SU-DHL-6 (cell line): ENCODE data around the gene LCE1C.

ENCODE experiments used
- H2AFZ ChIP-seq: fragments of 200-600 bp; sonication (generic); 2 replicates; pipeline ENCODE4 v1.6.1; 2014; ENCODE audit warnings: low read depth, mild to moderate bottlenecking, moderate library complexity, mixed read lengths, antibody characterized with exemption, low read length; ENCODE audit not compliant: severe bottlenecking
- H3F3A ChIP-seq: fragments of 200-600 bp; shearing (Covaris generic); 2 replicates; pipeline ENCODE4 v1.6.0; 2016; ENCODE audit warnings: antibody characterized with exemption, mild to moderate bottlenecking; ENCODE audit not compliant: insufficient read depth
- H3K27ac ChIP-seq: fragments of 200-600 bp; sonication (generic); 2 replicates; pipeline ENCODE4 v1.5.1; 2016; ENCODE audit warnings: low read depth, mild to moderate bottlenecking, low read length, moderate library complexity, mixed read lengths
- H3K27me3 ChIP-seq: fragments of 200-600 bp; sonication (generic), shearing (Covaris generic); 2 replicates; pipeline ENCODE4 v1.6.0; 2014; ENCODE audit warnings: mild to moderate bottlenecking, low read length
- H3K36me3 ChIP-seq: fragments of 200-600 bp; sonication (generic); 2 replicates; pipeline ENCODE4 v1.6.1; 2014; ENCODE audit warnings: mild to moderate bottlenecking, low read length, mixed read lengths
- H3K4me2 ChIP-seq: fragments of 300-600, 200-600 bp; shearing (Covaris generic), sonication (generic); 2 replicates; pipeline ENCODE4 v1.6.0; 2014; ENCODE audit warnings: low read length, low read depth, mild to moderate bottlenecking; ENCODE audit not compliant: poor library complexity, severe bottlenecking
- H3K4me3 ChIP-seq: fragments of 200-600 bp; sonication (generic); 2 replicates; pipeline ENCODE4 v1.5.1; 2014; ENCODE audit warnings: antibody characterized with exemption, low read length, mild to moderate bottlenecking, mixed read lengths; ENCODE audit not compliant: insufficient read depth, poor library complexity, severe bottlenecking
- H3K79me2 ChIP-seq: fragments of 200-600 bp; sonication (generic); 2 replicates; pipeline ENCODE4 v1.6.1; 2014; ENCODE audit warnings: mild to moderate bottlenecking, low read length, moderate library complexity; ENCODE audit not compliant: insufficient read depth
- H3K9ac ChIP-seq: fragments of 200-600 bp; sonication (generic); 2 replicates; pipeline ENCODE4 v1.7.0; 2014; ENCODE audit warnings: mild to moderate bottlenecking, low read length
- H3K9me2 ChIP-seq: fragments of 200-600 bp; sonication (generic); replicated peaks from 2 replicates; pipeline ENCODE4 v1.6.1; 2014; ENCODE audit warnings: low read length; ENCODE audit not compliant: insufficient read depth
- H3K9me3 ChIP-seq: fragments of 200-600 bp; sonication (generic); 2 replicates; pipeline ENCODE4 v1.6.1; 2014; ENCODE audit warnings: low read length, mixed read lengths; ENCODE audit not compliant: insufficient read depth
- H4K20me1 ChIP-seq: fragments of 200-600 bp; sonication (generic); 2 replicates; pipeline ENCODE4 v1.6.1; 2014; ENCODE audit warnings: low read depth, mild to moderate bottlenecking, antibody characterized with exemption, low read length, moderate library complexity, mixed read lengths
- CTCF ChIP-seq: fragments of 200-600 bp; sonication (generic); IDR thresholded peaks from one replicate; pipeline ENCODE4 v1.5.1; 2017; ENCODE audit warnings: antibody characterized with exemption, mild to moderate bottlenecking, low read length, moderate library complexity; ENCODE audit not compliant: insufficient read depth, poor library complexity, severe bottlenecking
- EZH2phosphoT487 ChIP-seq: fragments of 200-600 bp; sonication (generic), shearing (Covaris generic); conservative IDR thresholded peaks from 2 replicates; pipeline ENCODE4 v1.6.1; 2018; ENCODE audit warnings: mild to moderate bottlenecking, antibody characterized with exemption, low read length, moderate library complexity, mixed read lengths

The LCE1C gene

GRCh38 chr1:152770411-152770810, 36.0 kb downstream of the LCE1C start:
- Histone ChIP-seq H3K4me3 (no peak overlapping the region), H4K20me1 (no peaks in the 10 kb centered on the region), H3F3A (no peaks in the 10 kb centered on the region), H3K9me3 (no peaks in the 10 kb centered on the region), H3K4me2 (no peak overlapping the region), H3K9ac (no peak overlapping the region), H3K27me3 (no peaks in the 10 kb centered on the region), H2AFZ (no peak overlapping the region), H3K36me3 (no peaks in the 10 kb centered on the region), H3K27ac (no peak overlapping the region), H3K9me2 (no peaks in the 10 kb centered on the region), H3K79me2 (no peaks in the 10 kb centered on the region)
- TF ChIP-seq EZH2phosphoT487 (no peak), CTCF (no peak)

GRCh38 chr1:152768847-152769533, 37.5 kb downstream of the LCE1C start:
- TF ChIP-seq EZH2phosphoT487 (no peak), CTCF (no peak)
- no peaks in the 10 kb centered on the region for H3K27me3 ChIP-seq
- no peak overlapping the region for H3K27ac ChIP-seq
- no peaks in the 10 kb centered on the region for H3F3A ChIP-seq
- H3K9me3 ChIP-seq = no peaks in the 10 kb centered on the region
- no peaks in the 10 kb centered on the region for H3K79me2 ChIP-seq
- no peaks in the 10 kb centered on the region for H3K9me2 ChIP-seq
- H3K4me3 ChIP-seq = no peak overlapping the region
- no peaks in the 10 kb centered on the region for H3K36me3 ChIP-seq
- H3K9ac ChIP-seq = no peak overlapping the region
- H3K4me2 ChIP-seq = no peak overlapping the region
- H2AFZ ChIP-seq = no peak overlapping the region
- no peaks in the 10 kb centered on the region for H4K20me1 ChIP-seq

GRCh38 chr1:152761609-152762213, 44.7 kb downstream of the LCE1C start:
- Histone ChIP-seq H3K79me2 (no peaks in the 10 kb centered on the region), H3K27ac (no peak overlapping the region), H3F3A (no peaks in the 10 kb centered on the region), H3K9me2 (no peaks in the 10 kb centered on the region), H3K4me3 (no peak overlapping the region), H3K27me3 (no peaks in the 10 kb centered on the region), H2AFZ (no peak overlapping the region), H4K20me1 (no peaks in the 10 kb centered on the region), H3K4me2 (no peak overlapping the region), H3K9ac (no peak overlapping the region), H3K9me3 (no peaks in the 10 kb centered on the region), H3K36me3 (no peaks in the 10 kb centered on the region)
- no peak for TF ChIP-seq CTCF
- TF ChIP-seq EZH2phosphoT487 = no peak
